Activated CD8-positive, alpha-beta T cell treated with anti-CD3 and anti-CD28 coated beads for 36 hours (primary cell): Measurements from ENCODE around the gene TAF1L. TPM values are rescaled to one million over a fixed set of nuclear protein-coding genes. Genes with fewer than 3 reads are reported as not detected.
"Not testable (repeated sequence)": the region's sequence is repeated elsewhere in the genome, so short reads cannot be mapped to it uniquely, and the experiment has no call there.

Source experiments
- ATAC-seq: fragments of 200-7000 bp; cut with Tn5 transposase; one replicate; pipeline ENCODE4 v1.10.0; 2021; ENCODE audit warnings: mild to moderate bottlenecking, moderate library complexity
- CTCF ChIA-PET: fragments of 350-600 bp; sonication (Branson Sonifier 250); formaldehyde crosslinking; loops from one replicate; lab custom pipeline; 2021; ENCODE audit warnings: antibody characterized with exemption; lab: Charles Lee
- POLR2A ChIA-PET: fragments of 350-600 bp; sonication (Branson Sonifier 250); formaldehyde crosslinking; loops from one replicate; lab custom pipeline; 2021; ENCODE audit warnings: antibody characterized with exemption; lab: Charles Lee
- DNase-seq: peaks from one replicate; pipeline ENCODE4 v3.0.0-alpha.2; 2020
- H3K27ac Mint-ChIP-seq: one replicate; pipeline ENCODE4 v1.8.0; 2021; ENCODE audit warnings: mild to moderate bottlenecking, mixed read lengths
- H3K27me3 Mint-ChIP-seq: one replicate; pipeline ENCODE4 v1.8.0; 2021; ENCODE audit warnings: mixed read lengths
- H3K36me3 Mint-ChIP-seq: one replicate; pipeline ENCODE4 v1.8.0; 2021; ENCODE audit warnings: low read depth, mixed read lengths
- H3K4me1 Mint-ChIP-seq: one replicate; pipeline ENCODE4 v1.8.0; 2021; ENCODE audit warnings: low read depth, mixed read lengths
- H3K4me3 Mint-ChIP-seq: one replicate; pipeline ENCODE4 v1.8.0; 2021; ENCODE audit warnings: mild to moderate bottlenecking, moderate library complexity, mixed read lengths
- H3K9me3 Mint-ChIP-seq: one replicate; pipeline ENCODE4 v1.8.0; 2021; ENCODE audit warnings: mixed read lengths
- CTCF ChIP-seq: fragments of 200-600 bp; IDR thresholded peaks from one replicate; pipeline ENCODE4 v1.8.0; 2022; ENCODE audit warnings: antibody characterized with exemption, mild to moderate bottlenecking
- intact Hi-C: fragments of 100-400 bp; cut with micrococcal nuclease; formaldehyde crosslinking; loops from one replicate; pipeline ENCODE4 v1.10.0; 2022
- total RNA-seq, 2 experiments: library from RNA; stranded (reverse); gene quantifications; one replicate each; pipeline ENCODE4 v1.2.3, GENCODE V29; 2021

The TAF1L gene
- total RNA-seq, 2 experiments from 2014 or later, result not detected

- peaks cover 4% of the 10 kb centered on the region for H3K27me3 Mint-ChIP-seq
- ATAC-seq (no peak), DNase-seq (no peak)
- ChIA-PET POLR2A (no interaction called here), CTCF (no interaction called here)
- H3K9me3 Mint-ChIP-seq, result no peaks in the 10 kb centered on the region
- H3K4me3 Mint-ChIP-seq, result no peak overlapping the region
- no peak overlapping the region for H3K27ac Mint-ChIP-seq
- no peak for TF ChIP-seq CTCF
- H3K4me1 Mint-ChIP-seq, result no peaks in the 10 kb centered on the region
- intact Hi-C loops, result no loop called here
- no peaks in the 10 kb centered on the region for H3K36me3 Mint-ChIP-seq
These were observed 35.9 kb upstream of the TAF1L start for GRCh38 chr9:32671333-32671732.

- ATAC-seq, result no peak
- no peak overlapping the region for H3K4me3 Mint-ChIP-seq
- no peak for TF ChIP-seq CTCF
- no peak overlapping the region for H3K27ac Mint-ChIP-seq
- no peaks in the 10 kb centered on the region for H3K4me1 Mint-ChIP-seq
- ChIA-PET POLR2A (no interaction called here), CTCF (no interaction called here)
- intact Hi-C loops, result no loop called here
- H3K9me3 Mint-ChIP-seq, result no peaks in the 10 kb centered on the region
- no peak for DNase-seq
- H3K36me3 Mint-ChIP-seq, result no peaks in the 10 kb centered on the region
- H3K27me3 Mint-ChIP-seq, result peaks cover 6% of the 10 kb centered on the region
These were observed 29.6 kb upstream of the TAF1L start for GRCh38 chr9:32665101-32665500.

GRCh38 chr9:32663741-32664140 lies 28.3 kb upstream of the TAF1L start:
- no peak overlapping the region for H3K27ac Mint-ChIP-seq
- H3K4me1 Mint-ChIP-seq, result no peaks in the 10 kb centered on the region
- no peaks in the 10 kb centered on the region for H3K9me3 Mint-ChIP-seq
- intact Hi-C loops, result no loop called here
- no peak for TF ChIP-seq CTCF
- ATAC-seq (no peak), DNase-seq (no peak)
- H3K36me3 Mint-ChIP-seq, result no peaks in the 10 kb centered on the region
- ChIA-PET CTCF (interaction anchor here (1.1 kb wide), 1 partner anchor 207 kb away, joined by 3 read pairs; no protein-coding TSS in a partner anchor), POLR2A (no interaction called here)
- peaks cover 3% of the 10 kb centered on the region for H3K27me3 Mint-ChIP-seq
- no peak overlapping the region for H3K4me3 Mint-ChIP-seq

DNA sequence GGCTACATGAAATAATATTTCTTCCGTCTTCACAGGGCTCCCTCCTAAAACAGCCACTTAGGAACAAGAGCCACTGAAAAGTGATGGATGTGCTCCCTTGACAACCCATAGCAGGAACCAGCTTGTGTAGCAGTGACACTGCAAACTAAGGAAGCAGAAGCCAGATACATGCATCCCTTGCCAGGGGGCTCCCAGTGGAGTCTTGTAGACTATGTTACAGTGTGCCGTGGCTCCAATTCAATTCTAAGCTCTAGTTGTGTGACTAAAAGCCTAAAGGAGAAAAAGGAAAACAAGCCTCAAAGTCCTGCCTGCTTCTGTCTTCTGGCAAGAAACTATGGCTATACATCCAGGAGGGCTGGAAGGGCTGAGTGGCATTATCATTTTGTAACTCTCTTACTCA lies 12.2 kb upstream of the TAF1L start:
- no peaks in the 10 kb centered on the region for H3K9me3 Mint-ChIP-seq
- no peak for DNase-seq
- H3K27ac Mint-ChIP-seq, result no peak overlapping the region
- ChIA-PET CTCF (interaction anchor here (1.2 kb wide), 1 partner anchor 68 kb away, joined by 3 read pairs; no protein-coding TSS in a partner anchor), POLR2A (no interaction called here)
- H3K36me3 Mint-ChIP-seq, result no peaks in the 10 kb centered on the region
- no peak overlapping the region for H3K4me3 Mint-ChIP-seq
- TF ChIP-seq CTCF, result no peak
- no peaks in the 10 kb centered on the region for H3K4me1 Mint-ChIP-seq
- intact Hi-C loops, result no loop called here
- peaks cover 18% of the 10 kb centered on the region for H3K27me3 Mint-ChIP-seq
- no peak for ATAC-seq

GRCh38 chr9:32644698-32645097 lies 9.2 kb upstream of the TAF1L start:
- no peak for ATAC-seq
- no peak overlapping the region for H3K4me3 Mint-ChIP-seq

GRCh38 chr9:32633151-32633550 lies 2.3 kb downstream of the TAF1L start:
- H3K27ac Mint-ChIP-seq, intact Hi-C loops, POLR2A ChIA-PET, CTCF ChIA-PET, ATAC-seq, H3K4me3 Mint-ChIP-seq, H3K4me1 Mint-ChIP-seq, H3K27me3 Mint-ChIP-seq, H3K9me3 Mint-ChIP-seq, H3K36me3 Mint-ChIP-seq, DNase-seq: not testable (repeated sequence)

More at GRCh38 chr9:32644698-32645097, 9.2 kb upstream of the TAF1L start:
- no peaks in the 10 kb centered on the region for H3K36me3 Mint-ChIP-seq
- H3K27me3 Mint-ChIP-seq, result peaks cover 25% of the 10 kb centered on the region
- no peaks in the 10 kb centered on the region for H3K9me3 Mint-ChIP-seq
- no peak for DNase-seq
- no peak overlapping the region for H3K27ac Mint-ChIP-seq
- CTCF ChIA-PET, result no interaction called here
- intact Hi-C loops, result no loop called here
- no peak for TF ChIP-seq CTCF
- POLR2A ChIA-PET, result interaction anchor here (0.5 kb wide), 1 partner anchor 11 kb away, joined by 3 read pairs; no protein-coding TSS in a partner anchor
- H3K4me1 Mint-ChIP-seq, result no peaks in the 10 kb centered on the region
